Measurements from ENCODE around the gene HADHA. TPM values are rescaled to one million over a fixed set of nuclear protein-coding genes. Genes with fewer than 3 reads are reported as not detected.

HADHA gene
- total and polyA plus RNA-seq, 2 donors from 2014 or later: 135 to 171 TPM

DNA sequence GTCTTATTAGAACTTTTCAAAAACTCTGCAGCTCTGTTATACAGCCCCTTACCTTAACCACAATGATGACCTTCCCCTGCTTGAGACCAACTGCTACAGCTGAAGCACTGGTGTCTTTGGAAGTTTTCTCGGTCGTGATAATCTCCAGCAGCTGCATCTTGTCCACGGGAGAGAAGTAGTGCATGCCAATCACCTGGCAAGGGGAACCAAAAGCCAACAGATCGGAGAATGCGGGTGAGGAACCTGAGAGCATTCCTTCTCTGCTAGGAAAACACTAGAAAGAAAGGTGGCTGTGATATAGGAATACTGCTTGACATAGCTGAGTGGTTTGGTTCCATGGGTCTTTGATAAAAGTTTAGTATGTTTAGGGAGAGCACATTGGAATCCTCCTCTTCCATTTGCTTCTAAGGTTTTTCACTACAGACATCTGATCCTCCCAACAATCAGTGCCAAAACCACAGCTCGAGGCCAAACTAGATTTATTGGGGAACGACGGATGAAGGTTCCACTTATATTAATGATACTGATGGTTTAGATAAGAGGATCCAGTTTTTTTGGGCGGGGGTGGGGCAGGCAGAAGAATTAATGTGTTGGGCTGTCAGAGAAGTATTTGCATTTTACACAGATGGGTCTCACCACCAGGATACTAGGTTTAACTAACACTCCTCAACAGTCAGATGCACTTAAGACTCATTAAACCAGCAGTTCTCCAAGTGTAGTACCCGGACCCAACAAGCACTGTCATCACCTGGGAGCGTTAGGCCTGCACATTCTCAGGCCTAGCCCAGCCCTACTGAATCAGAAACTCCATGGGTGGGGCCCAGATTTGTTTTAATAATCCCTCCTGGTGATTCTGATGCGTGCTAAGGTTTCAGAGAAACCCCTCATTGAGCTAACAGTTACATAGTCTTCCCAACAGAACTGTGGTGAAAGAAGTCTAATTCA is 49.1 kb downstream of the HADHA start:
- H3K9ac ChIP-seq (ENCODE audit: low read length in 3 of 3): no peak overlapping the region
- H3K36me3 ChIP-seq (ENCODE audit: control insufficient read depth in 2 of 3, insufficient read depth in 3 of 3, low read length in 3 of 3): peaks cover 10 to 73% (median 47%) of the 10 kb centered on the region in 3 donors
- no peak overlapping the region for H3K4me3 ChIP-seq (ENCODE audit: low read length in 3 of 3)
- no peaks in the 10 kb centered on the region for H3K9me3 ChIP-seq (ENCODE audit: control insufficient read depth in 2 of 3, insufficient read depth in 1 of 3, low read length in 3 of 3)
- no peaks in the 10 kb centered on the region for H3K27me3 ChIP-seq (ENCODE audit: control insufficient read depth, insufficient read depth, low read length)
- intact Hi-C loops (cut with DNase I): no loop called here
- no peak overlapping the region for H3K27ac ChIP-seq (ENCODE audit: low read depth in 2 of 2, low read length in 2 of 2)
- FAIRE-seq: no peak
- TF ChIP-seq, protein P1, sequence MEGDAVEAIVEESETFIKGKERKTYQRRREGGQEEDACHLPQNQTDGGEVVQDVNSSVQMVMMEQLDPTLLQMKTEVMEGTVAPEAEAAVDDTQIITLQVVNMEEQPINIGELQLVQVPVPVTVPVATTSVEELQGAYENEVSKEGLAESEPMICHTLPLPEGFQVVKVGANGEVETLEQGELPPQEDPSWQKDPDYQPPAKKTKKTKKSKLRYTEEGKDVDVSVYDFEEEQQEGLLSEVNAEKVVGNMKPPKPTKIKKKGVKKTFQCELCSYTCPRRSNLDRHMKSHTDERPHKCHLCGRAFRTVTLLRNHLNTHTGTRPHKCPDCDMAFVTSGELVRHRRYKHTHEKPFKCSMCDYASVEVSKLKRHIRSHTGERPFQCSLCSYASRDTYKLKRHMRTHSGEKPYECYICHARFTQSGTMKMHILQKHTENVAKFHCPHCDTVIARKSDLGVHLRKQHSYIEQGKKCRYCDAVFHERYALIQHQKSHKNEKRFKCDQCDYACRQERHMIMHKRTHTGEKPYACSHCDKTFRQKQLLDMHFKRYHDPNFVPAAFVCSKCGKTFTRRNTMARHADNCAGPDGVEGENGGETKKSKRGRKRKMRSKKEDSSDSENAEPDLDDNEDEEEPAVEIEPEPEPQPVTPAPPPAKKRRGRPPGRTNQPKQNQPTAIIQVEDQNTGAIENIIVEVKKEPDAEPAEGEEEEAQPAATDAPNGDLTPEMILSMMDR (IDR thresholded peaks at IDR 0.05; ENCODE audit: borderline replicate concordance, extremely low read depth, insufficient read depth): no peak
- H3K4me1 ChIP-seq (ENCODE audit: control insufficient read depth in 2 of 3, insufficient read depth in 2 of 3, low read depth in 1 of 3, low read length in 3 of 3): no peaks in the 10 kb centered on the region
- peak in 2 of 5 donors; percentile 35 to 57 for DNase-seq

DNA sequence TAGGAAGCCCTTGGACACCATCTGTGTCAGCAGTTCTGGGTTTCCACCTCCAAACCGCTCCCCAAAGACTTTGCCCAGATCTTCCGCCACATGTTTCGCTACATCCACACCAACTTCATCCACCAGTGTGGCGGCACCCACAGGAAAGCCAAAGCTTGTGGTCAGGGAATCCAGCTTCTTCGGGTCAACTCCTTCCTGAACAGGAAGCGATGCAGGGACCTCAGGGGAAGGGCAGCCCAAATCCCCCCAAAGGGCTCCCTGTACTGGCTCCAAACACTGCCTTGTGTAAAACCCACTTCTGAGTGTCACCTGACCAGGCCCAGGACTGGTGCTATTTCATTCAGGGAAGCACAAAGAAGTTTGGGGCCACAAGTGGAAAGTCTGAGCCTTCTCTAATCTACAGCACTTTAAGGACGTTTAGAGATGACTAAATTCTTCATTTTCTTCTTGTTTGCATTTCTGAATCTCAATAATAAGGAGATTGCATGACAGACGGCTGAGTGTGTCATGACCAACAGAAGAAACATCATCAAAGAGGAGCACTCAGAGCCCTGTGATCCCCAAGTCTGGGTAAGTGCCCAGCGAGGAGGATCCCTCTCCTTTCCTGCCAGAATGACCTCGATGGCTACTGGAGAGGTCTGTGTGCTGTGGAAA is 50.7 kb downstream of the HADHA start:
- FAIRE-seq (no peak), DNase-seq (no peak)
- no peaks in the 10 kb centered on the region for H3K4me1 ChIP-seq (ENCODE audit: control insufficient read depth in 2 of 3, insufficient read depth in 2 of 3, low read depth in 1 of 3, low read length in 3 of 3)
- no peaks in the 10 kb centered on the region for H3K9me3 ChIP-seq (ENCODE audit: control insufficient read depth in 2 of 3, insufficient read depth in 1 of 3, low read length in 3 of 3)
- TF ChIP-seq, protein P1 (IDR thresholded peaks at IDR 0.05; ENCODE audit: borderline replicate concordance, extremely low read depth, insufficient read depth): no peak
- H3K27me3 ChIP-seq (ENCODE audit: control insufficient read depth, insufficient read depth, low read length): no peaks in the 10 kb centered on the region
- H3K27ac ChIP-seq (ENCODE audit: low read depth in 2 of 2, low read length in 2 of 2): no peak overlapping the region
- no peak overlapping the region for H3K9ac ChIP-seq (ENCODE audit: low read length in 3 of 3)
- no peak overlapping the region for H3K4me3 ChIP-seq (ENCODE audit: low read length in 3 of 3)
- H3K36me3 ChIP-seq (ENCODE audit: control insufficient read depth in 2 of 3, insufficient read depth in 3 of 3, low read length in 3 of 3): peaks cover 9 to 67% (median 36%) of the 10 kb centered on the region in 3 donors
- intact Hi-C loops (cut with DNase I): no loop called here

DNA sequence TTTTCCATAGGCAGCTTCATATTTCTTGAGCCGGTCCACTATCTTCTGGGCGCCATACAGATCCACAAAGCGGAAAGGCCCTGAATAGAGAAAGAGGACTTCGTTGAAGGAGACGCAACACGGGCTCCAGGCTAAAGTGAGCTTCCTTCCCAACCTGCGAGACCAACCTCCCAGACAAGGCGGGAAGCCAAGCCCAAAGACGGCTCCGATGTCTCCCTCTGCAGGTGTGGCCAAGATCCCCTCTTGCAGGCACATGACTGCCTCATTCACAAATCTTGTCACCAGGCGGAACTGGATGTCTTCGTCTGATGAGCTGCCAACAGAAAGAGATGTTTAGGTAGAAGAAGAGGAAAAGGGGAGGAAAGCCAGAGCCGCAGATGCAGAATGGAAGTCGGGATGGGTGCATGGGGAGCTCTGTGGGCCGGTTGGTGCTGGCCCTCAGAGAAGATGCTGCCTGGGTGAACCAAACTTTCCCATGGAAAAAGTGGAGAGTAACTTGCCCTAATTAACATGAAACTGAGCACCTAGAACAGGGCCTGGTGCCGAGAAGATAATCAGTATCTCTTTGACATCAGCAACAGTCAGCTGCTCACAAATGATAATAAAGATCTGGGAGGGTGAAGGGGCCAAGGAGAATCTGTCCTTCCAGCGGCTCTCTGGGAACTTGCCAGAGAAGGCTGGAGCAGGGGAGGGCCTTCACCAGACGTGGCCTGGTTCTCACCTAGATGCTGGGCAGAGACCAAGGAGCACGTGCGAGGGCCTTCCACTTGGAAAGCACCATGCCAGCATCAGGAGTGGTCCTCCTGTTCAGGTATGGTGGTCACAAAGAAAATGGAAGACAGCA is 52.9 kb downstream of the HADHA start:
- intact Hi-C loops (cut with DNase I): no loop called here
- TF ChIP-seq, protein P1 (IDR thresholded peaks at IDR 0.05; ENCODE audit: borderline replicate concordance, extremely low read depth, insufficient read depth): no peak
- Histone ChIP-seq H3K4me3 (ENCODE audit: low read length in 3 of 3) (no peak overlapping the region), H3K4me1 (ENCODE audit: control insufficient read depth in 2 of 3, insufficient read depth in 2 of 3, low read depth in 1 of 3, low read length in 3 of 3) (no peaks in the 10 kb centered on the region), H3K27ac (ENCODE audit: low read depth in 2 of 2, low read length in 2 of 2) (no peak overlapping the region), H3K9ac (ENCODE audit: low read length in 3 of 3) (no peak overlapping the region), H3K36me3 (ENCODE audit: control insufficient read depth in 2 of 3, insufficient read depth in 3 of 3, low read length in 3 of 3) (peaks cover 0 to 47% (median 23%) of the 10 kb centered on the region in 3 donors), H3K27me3 (ENCODE audit: control insufficient read depth, insufficient read depth, low read length) (no peaks in the 10 kb centered on the region), H3K9me3 (ENCODE audit: control insufficient read depth in 2 of 3, insufficient read depth in 1 of 3, low read length in 3 of 3) (no peaks in the 10 kb centered on the region)
- DNase-seq (no peak), FAIRE-seq (no peak)
